HG02610 (cell line): Measurements from ENCODE around the gene GLYATL1B.
"Not testable (repeated sequence)": the region's sequence is repeated elsewhere in the genome, so short reads cannot be mapped to it uniquely, and the experiment has no call there.

Experiments
- ATAC-seq: cut with Tn5 transposase; IDR thresholded peaks from one replicate; pipeline ENCODE4 v1.9.1; 2021; ENCODE audit warnings: mild to moderate bottlenecking, moderate library complexity; ENCODE audit not compliant: unreplicated experiment

Gene GLYATL1B

DNA sequence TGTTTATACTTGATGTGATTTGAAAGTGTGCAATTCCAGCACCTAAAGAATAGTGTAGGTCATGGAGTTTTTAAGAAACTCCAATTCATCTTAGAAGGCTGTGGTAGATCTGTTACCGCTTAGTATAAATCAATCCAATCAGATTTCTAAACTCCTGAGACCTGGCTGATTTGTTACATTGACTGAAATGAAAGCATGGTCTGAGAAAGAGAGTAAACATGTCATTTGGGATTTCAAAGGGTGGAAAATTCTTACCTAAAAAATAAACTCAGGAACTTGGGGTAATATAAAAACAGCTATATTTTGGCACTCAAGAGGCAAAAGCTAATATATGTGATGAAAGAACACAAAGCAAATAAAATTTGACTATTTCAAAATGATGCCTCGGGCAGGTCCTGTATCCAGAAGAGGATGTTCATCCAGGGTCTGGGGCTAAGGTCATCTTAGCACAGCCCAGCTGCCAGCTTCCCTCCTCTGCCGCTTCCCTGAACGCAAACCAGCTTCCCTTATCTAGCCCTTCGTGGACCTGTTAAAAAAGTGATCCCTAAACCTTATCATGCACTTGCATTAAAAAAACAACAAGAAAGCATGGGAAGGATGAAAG, 10.0 kb downstream of the GLYATL1B start:
- ATAC-seq = not testable (repeated sequence)

DNA sequence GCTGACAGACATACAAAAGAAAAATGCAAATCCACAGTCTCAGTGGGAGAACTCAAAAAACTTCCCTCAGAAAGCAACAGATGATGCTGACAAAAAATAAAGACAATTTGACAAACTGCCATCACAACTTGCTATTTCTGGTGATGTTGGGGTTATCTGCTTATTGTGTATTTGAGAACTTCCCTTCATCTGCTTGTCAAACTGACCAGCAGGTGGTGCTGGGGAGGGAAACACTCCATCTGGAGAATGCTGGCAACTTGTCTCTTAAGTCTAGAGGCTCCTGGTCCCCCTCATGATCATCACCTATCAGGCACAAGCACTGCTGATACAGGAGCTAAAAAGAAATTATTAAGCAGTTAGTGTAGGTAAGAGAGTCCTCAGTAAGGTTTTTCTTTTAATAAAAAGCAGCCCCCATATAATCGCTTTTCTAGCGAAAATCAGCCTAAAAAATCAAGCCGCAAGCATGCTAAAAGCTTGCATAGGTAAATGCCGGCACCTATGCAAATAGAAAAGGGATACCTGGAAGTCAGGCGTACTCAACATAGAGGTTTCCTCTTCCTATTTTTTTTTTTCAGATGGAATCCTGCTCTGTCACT, 11.1 kb downstream of the GLYATL1B start:
- no peak for ATAC-seq

DNA sequence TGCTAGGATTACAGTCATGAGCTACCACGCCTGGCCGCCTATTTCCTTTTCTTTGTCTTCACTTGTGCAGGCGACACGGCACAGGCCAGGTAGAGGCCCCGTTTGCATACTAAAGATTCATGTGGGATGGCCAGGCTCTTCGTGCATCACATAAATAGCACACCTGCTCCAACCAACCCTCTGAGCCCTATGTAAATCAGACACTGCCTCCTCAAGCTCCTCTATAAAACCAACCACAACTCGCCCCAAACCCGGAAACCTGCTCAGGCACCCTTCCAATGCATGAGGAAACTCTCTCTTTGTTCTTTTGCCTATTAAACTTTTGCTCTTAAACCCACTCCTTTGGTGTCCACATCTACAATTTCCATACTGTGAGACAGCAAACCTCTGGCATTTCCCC, 11.8 kb downstream of the GLYATL1B start:
- ATAC-seq = not testable (repeated sequence)

DNA sequence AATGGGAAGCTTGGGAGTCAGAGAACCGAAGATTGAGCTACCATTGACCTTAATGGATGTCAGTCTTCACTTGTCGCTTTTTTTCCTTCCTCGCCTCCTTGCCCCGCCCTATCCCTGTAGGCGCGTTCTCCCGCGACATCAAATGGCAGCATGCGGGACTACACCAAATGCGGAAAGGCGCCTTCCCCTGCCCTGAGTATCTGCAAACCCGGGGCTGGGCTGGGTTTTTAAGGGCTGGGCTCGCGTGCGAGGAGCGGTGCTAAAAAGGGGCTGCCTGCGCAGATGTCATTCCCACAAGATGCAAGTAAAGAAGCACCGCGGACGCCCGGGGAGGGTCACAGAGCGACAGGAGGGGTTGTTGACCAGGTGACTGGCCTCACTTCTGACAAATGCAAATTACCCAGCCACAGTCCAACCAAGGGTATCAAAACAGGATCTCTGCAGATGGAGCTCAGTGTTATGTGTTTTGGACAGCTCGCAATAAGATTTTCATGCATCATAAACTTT, 16.2 kb downstream of the GLYATL1B start:
- peak; percentile 67 for ATAC-seq

DNA sequence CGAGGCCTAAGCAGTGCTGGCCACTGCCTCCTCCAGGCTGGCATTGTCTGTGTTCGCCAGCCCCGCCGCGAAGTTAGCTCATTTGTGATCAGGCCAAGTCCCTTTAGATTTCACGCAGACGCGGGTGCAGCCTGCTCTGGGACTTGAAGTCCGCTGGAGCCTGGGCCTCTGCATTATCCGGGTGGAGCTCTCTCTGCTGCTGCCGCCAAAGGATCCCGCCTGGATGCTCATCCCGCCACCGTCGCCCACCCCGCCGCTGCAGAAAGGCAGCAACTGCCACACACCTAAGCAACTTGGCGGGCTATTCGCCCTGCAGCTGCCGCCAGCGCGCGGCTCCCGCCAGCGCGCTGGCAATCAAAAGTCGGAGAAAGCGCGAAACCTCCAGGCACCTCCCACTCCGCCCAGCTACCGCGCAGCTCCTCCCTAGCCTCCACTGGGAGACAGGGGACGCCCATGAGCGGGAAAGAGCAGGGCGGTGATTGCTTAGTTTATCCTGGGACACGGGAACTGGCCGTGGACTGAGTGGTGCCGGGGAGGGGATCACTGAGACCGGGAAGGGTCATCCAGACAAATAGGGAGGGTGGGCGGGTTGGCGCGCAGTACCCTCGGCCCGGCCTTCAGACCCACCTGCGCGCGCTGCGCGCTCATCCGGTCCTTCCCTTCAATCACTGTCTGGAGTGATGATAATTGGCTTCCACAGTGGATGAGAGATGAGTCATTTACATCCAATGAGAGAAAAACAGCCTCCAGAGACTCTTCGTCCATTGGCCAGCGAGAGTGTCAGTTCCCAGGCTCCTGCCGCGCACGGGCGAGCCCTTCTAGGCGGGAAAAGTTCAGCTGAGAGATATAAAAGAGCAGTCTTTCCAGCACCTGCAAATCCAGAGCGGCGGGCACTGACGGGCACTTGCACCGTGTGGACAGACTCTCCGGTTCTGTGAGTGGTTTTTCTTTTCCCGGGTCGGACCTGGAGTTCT, 20.5 kb downstream of the GLYATL1B start, which contains the start of gene FAM111B:
FAM111B (plus strand) TSS at position 875 of the 974 bp plus-strand sequence. CDS start 2,389 bp downstream, outside the sequence.
- peak; percentile 75 for ATAC-seq

DNA sequence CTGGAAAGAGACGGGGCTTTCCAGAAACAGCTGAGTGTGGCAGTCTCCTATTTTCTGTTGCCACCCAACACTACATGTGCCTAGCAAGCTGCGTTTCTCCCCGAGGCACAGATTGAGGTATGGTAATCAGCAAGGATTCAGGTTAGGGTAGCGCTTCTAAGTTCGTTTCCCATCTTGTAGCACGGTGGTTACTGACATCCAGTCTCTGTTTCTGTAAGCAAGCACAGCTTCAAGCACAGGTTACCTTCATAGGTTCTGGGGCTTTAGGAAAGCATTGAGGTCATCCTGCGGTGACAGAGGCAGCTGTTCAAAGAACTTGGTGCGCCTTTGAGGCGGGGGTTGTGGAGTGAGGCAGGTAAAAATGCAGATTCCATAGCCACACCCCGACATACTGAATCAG, 21.6 kb downstream of the GLYATL1B start:
- peak; percentile 33 for ATAC-seq

DNA sequence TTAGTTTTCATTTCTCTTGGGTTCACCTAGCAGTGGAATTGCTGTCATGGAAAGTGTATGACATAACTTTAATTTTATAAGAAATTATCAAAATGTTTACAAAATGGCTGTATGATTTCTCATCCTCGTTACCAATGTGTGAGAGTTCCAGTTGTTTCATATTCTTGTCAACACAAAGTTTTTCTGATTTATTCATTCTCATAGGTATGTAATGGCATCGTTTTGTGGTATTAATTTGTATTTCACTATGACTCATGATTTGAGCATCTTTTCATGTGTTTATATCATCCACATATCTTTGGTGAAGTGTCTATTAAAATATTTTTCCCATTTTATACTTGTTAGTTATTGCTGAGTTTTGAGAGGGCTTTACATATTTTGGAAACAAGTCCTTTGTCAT, 26.4 kb downstream of the GLYATL1B start:
- ATAC-seq = no peak

DNA sequence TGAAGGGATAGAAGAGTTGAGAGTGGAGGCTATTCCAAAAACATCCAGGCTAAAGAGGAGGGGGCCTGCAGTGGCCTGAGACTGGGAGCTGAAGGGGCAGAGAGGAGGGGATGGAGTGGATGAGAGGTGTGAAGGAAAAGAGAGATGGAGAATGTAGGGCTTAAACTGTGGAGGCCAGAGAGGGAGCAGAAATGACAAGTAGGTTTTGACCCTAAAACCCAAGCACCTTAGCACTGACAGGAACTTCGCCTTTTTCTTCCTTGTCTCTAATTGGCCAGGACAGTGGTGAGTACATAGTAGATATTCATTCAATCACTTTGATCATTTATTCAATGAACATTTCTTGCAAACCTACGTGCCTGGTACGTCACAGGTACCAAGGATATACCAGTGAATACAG, 28.2 kb downstream of the GLYATL1B start:
- ATAC-seq = no peak

DNA sequence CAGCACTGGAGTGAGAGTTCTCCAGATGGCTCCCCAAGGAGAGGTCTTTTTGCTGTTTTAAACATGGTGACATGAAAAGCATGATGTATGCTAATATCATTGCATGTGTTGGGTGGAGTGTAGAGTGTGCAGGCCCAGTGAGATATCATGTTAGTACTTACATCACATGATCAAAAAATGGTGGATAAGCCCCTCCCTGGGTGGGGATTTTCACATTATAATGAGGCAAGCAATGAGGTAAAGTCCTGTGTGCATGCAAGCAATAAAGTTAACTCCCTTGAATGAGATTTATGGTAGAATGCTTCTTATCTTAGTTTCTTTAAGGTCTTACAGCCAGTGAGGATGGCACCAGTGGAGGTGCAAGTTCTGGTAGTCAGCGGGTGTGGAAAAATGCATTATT, 29.4 kb downstream of the GLYATL1B start:
- ATAC-seq = no peak

DNA sequence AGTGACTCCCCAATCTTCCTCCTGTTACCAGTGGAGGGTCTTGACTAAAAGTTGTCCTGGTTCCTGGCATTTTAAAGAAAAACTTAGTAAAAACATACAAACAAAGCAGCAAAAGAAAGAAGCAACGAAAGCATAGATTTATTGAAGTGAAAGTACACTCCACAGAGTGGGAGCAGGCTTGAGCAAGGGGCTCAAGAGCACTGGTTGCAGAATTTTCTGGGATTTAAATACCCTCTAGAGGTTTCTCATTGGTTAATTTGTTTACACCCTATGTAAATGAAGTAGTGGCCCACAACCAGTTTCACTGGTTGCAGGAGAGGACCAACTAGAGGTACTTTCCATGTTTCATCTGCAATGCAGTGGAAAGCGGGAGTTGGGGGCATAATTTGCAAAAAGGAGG, 31.7 kb downstream of the GLYATL1B start:
- ATAC-seq = no peak

DNA sequence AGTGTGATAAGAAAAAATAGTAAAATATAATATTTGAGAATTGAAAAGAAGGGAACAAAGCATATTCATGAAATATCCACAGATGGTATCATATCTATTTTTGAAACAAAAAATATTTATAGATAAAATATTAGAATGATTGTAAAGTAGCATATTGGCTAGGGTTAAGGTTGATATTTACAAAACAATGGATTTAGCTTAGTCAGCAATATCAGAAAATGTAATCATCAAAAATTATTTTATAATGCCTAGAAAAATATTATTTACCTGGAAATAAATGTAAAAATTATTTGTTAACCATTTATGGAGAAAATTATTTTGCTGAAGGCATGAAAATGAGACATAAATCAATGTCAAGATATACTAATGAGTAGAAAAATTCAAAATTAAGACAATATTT, 33.7 kb downstream of the GLYATL1B start:
- ATAC-seq = no peak

DNA sequence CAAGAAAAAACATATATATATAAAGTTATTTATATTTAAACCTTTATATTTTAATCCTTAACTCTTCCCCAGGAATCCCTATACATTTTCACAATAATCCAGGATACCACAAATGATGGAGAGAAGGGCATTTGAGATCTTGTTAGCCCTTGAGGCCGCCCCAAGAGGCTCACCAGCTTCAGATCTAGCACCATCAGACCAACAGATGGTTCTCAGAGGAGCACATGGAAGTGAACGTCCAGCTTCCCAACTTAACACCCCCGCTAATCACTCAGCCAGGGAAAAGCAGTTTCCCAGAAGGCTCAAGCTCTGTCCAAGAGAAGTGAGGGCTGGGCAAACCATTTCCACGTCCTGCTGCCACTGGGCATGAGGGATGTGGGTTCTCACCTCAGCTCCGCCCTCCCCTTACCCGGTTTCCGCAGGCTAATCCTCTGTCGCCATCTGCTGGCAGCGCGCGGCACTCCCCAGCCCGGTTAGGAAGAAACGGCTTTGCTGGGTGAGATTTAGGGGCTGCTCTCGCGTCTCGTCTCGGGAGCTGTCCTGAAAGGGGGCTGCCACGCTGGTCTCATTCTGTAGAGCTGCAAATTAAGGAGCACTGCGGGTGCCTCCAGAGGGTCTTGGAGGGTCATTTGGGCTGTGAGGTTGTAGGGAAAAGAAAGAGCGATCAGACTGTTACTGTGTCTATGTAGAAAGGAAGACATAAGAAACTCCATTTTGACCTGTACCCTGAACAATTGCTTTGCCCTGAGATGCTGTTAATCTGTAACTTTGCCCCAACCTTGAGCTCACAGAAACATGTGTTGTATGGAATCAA, 49.7 kb downstream of the GLYATL1B start:
- peak; percentile 95 for ATAC-seq

DNA sequence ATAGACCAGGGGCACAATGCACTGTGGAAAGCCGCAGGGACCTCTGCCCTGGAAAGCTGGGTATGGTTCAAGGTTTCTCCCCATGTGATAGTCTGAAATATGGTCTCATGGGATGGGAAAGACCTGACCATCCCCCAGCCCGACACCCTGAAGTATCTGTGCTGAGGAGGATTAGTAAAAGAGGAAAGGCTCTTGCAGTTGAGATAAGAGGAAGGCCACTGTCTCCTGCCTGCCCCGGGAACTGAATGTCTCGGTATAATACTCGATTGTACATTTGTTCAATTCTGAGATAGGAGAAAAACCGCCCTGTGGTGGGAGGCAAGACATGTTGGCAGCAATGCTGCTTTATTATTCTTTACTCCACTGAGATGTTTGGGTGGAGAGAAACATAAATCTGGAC, 50.4 kb downstream of the GLYATL1B start:
- not testable (repeated sequence) for ATAC-seq

DNA sequence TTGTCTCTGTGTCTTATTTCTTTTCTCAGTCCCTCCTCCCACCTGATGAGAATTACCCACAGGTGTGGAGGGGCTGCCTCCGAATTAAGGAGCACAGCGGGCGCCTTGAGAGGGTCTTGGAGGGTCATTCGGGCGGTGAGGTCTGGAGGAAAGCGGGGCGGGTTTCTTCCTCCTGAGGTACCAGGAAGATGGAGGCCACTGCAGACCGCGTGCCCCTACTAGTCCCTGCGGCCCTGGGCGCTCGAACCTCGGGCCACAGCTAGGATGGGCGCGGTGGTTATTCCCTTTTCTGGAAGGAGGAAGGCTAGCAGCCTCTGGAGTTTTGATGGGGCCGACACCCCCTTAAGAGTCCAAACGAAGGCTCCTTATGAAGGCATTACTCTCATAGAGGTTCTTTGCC, 51.1 kb downstream of the GLYATL1B start:
- ATAC-seq = no peak

DNA sequence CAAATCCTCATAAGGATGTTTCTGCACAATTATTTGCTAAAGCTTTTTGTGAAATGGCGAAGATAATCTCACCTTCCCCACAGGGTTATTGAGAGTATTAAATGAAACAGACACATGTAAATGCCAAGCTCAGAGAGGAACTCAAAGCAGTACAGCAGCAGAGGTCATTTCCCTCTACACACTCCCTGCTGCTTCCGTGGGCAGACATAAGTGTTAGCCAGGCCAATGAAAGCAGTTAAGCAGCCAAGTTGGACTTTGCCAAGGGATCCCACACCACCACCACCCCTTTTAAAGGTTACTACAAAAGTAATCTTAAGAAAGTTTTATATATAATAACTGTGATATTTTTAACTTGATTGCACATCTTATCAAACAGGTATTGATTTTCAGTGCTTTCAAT, 52.5 kb downstream of the GLYATL1B start:
- ATAC-seq = no peak

DNA sequence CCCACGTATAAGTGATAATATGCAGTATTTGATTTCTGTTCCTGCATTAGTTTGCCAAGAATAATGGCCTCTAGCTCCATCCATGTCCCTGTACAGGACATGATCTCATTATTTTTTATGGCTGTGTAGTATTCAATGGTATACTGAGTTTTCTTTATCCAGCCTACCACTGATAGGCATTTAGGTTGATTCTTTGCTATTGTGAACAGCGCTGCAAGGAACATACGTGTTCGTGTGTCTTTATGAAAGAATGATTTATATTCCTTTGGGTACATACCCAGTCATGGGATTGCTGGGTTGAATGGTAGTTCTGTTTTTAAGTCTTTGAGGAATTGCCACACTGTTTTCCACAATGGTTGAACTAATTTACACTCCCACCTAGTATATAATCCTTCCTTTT, 55.1 kb downstream of the GLYATL1B start:
- ATAC-seq = no peak

DNA sequence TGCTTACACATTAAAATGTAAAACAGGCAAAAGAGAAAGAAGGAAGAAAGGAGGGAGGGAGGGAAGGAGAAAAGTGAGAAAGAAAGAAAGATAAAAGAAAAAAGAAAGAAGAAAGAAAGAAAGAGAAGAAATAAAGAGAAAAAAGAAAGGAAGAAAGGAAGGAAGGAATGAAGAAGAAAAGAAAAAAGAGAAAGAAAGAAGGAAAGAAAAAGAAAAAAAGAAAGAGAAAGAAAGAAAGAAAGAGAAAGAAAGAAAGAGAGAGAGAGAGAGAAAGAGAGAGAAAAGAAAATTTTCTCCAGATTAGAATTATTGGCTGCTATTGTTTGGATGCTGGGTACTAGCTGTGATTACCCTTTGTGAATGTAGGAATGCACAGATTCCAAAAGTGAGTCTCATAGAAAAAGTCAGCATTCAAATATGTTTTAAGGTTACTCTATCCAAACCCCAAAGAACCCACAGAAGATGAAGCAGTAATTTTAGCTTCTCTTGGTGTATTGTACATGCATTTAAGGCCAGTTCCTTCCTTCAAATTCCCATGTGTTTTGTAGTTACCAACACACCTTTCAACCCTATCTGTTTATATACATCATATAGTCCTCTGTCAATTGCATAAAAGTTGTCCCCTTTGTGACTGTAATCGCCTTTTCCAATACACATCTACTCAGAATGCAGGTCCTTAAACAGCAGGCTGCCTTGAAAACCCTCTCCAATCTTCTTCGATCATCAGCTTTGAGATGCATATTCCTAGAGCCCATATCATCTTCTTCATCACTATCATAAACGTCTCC, 55.8 kb downstream of the GLYATL1B start:
- ATAC-seq = no peak

DNA sequence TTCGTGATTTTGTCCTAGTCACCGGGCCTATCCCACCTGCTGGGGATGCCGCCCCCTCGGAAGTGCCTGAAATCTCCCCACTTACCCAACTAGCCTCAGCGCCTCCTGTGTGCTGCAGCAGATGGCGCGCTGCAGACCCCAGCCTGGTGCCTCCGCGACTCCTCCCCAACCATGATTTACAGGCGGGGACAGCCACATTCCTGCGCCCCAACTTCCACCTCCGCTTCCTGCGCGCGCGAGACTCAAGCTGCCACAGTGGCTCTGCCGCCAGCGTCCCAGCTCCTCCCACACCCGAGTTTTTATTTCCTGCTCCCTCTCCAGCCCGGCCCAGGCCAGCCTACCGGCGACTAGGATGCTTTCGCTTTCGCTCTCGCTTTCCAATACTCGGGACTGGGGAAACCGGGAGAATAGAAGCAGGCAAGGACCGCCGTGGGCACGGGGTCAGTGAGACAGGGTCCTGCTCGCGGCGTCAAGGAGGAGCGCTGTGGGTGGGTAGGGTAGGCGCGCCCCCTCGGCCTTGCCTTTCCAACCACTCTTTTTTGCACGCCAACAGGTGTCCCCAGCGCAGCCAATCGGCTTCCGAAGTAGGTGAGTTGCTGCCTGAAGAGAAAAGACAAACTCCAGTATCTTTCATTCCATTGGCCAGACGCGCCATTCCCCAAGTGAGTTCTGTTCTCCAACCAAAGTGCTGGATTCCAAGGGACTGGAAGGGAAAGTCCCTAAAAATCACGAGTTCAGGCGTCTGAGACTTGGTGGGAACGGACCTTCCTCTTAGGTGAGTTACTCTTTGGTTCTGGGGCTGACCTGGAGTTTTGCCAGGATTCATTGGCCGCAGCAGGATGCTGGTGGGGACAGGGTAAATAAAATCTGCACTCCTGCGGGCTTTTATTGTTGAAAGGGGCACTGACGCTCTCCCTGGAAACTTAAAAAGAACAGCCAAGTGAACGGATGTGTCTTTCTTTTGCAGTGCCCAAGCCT, 56.7 kb downstream of the GLYATL1B start, which contains the start of gene FAM111A:
FAM111A (plus strand) TSS at position 327 of the 978 bp plus-strand sequence. CDS start 6,017 bp downstream, outside the sequence.
- peak; percentile 79 for ATAC-seq
